NOMO-1 treated with DMSO at 0.1 percent for 48 hours (cell line): ENCODE data around the gene PKD1L1.

Experiments used
- DNase-seq: peaks from one replicate; lab custom pipeline; 2025; ENCODE audit not compliant: unreplicated experiment; lab: John Stamatoyannopoulos, UW

The PKD1L1 gene

GRCh38 chr7:47743965-47744591 is 204.2 kb downstream of the PKD1L1 start:
- DNase-seq: no peak

GRCh38 chr7:47741984-47742383 is 206.3 kb downstream of the PKD1L1 start:
- no peak for DNase-seq

DNA sequence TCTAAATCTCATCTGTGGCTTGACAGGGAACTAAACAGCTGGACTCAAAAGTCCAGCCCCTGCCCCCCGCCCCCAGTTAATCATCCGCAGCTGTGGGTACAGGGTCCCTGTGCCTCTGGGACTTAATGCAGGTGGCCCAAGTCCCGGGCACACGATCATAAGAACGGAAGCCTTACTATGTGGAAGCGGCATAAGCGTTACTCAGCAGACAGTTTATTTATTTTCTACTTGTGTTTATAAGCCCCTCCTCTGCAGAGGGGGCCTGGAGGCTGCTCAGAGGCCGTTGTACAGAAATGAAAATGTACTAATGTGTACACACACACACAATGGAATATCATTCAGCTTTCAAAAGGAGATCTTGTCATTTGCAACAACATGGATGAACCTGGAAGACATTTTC is 208.4 kb downstream of the PKD1L1 start:
- no peak for DNase-seq

DNA sequence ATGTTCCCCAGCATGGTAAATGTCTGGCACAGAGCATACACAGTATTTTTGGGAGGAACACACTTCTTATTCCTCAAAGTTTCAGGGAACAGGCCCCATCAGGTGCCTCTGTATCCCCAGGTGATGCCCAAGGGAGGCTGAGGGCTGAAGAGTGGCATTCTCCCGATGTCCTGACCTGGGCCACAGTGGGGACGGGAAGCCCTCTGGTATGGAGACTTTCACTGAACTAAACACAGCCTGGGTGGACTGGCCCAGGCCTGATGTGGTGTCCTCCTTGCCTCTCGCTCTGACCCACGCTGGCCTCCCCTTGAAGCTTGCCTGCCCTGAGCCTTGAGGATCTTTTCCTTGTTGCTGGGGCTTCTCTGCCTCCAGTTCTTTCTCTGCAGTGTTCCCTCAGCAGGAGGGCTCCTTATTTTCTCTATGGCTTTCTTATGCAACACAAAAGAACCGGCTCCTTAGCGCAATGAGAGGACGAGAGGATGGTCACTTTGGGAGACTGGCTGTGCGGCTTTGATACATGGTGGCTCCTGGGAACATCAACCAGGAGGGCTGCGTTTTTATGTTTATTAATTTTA is 208.9 kb downstream of the PKD1L1 start:
- DNase-seq: no peak

- no peak for DNase-seq
Observed at GRCh38 chr7:47738563-47739166, 209.6 kb downstream of the PKD1L1 start.

GRCh38 chr7:47737601-47738000 is 210.7 kb downstream of the PKD1L1 start:
- DNase-seq: no peak

- DNase-seq: no peak
Observed at GRCh38 chr7:47735431-47736345, 212.6 kb downstream of the PKD1L1 start.

DNA sequence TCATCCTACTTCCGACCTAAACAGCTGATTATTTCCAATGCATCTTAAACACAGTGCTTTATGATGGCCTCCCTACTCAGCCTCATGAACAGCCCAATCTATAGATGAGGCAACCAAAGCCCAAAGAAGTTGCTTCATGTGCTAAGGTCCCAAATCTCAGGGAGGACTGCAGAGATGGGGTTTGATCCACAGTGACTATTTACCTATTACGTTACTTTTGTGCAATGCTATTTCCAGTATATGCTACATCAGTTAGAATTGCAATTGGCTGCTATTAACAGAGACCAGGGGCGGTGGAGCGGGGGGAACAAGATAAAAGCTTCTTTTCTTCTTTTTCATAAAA is 213.3 kb downstream of the PKD1L1 start:
- DNase-seq: no peak

DNA sequence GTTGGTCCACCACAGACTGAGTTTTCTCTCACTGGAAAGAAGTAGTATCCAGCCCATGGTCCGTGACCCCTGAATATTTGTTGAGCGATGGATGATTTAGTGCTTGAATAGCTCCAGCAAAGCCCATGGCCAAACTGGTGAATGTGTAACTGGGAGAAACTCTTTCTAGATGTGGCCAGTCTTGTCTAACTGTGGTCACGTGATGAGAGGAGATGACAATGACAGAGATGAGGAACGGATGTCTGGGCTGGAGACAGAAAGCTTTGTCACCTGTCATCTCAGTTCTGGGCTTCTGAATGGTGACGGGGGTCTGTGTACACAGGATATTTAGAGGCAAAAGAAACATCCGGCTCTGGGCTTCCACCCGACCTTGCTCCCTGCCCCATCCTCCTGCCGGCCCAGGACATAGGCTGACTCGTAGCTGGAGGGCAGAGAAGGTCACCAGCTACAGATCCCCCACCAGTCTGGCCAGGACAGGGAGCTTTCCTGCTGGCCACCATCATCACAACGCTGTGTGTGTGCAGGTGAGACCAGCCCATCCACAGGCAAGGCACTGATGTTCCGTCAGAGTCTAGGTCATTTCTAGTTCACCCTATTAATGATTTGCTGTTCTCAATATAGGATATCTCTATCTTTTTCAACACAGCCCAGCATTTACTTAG is 213.8 kb downstream of the PKD1L1 start:
- DNase-seq: no peak

GRCh38 chr7:47730142-47730541 is 218.1 kb downstream of the PKD1L1 start:
- DNase-seq: no peak

DNA sequence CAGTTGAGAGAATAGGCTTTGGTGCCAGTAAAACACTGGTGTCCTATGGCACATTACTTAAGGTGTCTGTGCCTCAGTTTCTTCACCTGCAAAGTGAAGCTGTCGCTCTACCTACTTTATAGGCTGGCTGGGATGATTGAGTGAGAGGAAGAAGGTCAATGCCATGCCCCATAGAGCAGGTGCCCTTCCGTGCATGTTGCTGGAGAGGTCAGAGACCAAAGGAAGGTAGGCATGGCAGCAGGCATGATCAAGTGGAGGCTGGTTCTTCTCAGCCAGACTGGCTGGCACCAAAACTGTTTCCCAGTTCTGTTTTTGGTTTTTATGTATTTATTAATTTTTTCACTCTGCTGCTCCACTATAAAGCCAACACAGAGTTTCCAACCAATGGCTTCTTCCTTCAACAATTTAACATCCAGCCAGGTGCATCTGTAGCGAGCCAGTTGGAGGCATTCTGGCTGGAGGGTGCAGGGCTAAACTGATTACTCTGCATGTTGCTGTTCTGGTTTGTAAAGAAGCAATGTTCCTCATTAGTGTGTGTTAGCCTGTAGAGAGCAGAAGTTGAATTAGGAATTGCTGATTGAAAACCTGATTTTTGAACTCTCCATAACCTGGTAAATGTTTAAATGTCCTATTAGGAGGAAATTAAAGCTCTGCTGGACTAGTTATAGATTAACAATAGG is 222.1 kb downstream of the PKD1L1 start:
- DNase-seq: no peak

DNA sequence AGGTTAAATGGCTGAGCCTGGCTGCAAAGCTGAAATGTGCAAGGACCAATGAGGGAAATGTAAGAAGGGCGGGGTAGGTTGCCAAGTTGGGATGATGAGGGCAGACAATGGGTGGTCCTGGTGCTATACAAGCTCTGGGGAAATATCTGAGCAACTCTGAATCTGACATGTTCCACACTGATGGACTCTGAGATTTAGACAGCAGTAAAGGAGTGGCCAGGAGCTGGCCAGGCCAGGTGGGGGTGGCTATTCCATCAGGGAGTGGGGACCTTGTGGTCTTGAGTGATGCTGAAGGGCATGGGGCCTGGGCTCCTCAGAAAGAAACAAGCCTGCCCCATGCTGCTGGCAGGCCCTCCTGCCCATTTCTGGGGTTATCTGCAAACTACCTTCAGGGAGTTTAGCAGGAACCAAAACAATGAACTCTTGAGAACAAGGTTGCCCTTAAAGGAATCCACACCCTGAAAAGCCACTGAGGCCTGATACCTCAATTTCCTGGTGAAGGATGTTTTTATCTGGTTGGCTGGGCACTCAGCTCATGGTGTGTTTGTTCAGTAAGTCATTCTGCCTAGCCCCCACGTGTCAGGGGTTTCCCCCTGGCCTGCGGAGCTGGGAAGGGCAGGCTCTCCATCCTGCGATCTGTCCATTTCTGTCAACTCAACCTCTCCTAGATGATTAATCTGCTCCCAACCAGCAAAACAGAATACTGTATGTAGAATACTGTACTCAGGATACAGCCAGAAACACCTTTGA is 223.1 kb downstream of the PKD1L1 start:
- no peak for DNase-seq
